SK-N-SH (cell line): ENCODE results near the gene DNAH11. TPM values are rescaled to one million over a fixed set of nuclear protein-coding genes. Genes with fewer than 3 reads are reported as not detected.

ENCODE experiments used
- CTCF ChIA-PET: fragments of 300-600, 350-600 bp; formaldehyde crosslinking; extraction: SDS; loops from one replicate; lab custom pipeline; 2021; lab: Yijun Ruan, JAX
- POLR2A ChIA-PET: fragments of 350-600 bp; sonication (Branson Sonifier 250); formaldehyde crosslinking; extraction: SDS; loops from one replicate; lab custom pipeline; 2020; ENCODE audit warnings: antibody characterized with exemption, inconsistent platforms; lab: Yijun Ruan, JAX
- DNase-seq: peaks from one replicate; pipeline ENCODE4 v3.0.0; 2012
- H2AFZ ChIP-seq: fragments of 200-600 bp; sonication (generic); 2 replicates; pipeline ENCODE4 v1.8.1; 2016; ENCODE audit warnings: antibody characterized with exemption, mild to moderate bottlenecking, low read depth
- H3F3A ChIP-seq: fragments of 200-600 bp; sonication (generic); replicated peaks from 2 replicates; pipeline ENCODE3; 2016; ENCODE audit warnings: antibody characterized with exemption, mild to moderate bottlenecking; ENCODE audit not compliant: insufficient read depth
- H3K27ac ChIP-seq, 2 experiments: fragments of 200-500 bp in 1 of 2; fragments of 200-600 bp in 1 of 2; sonication (Bioruptor generic) in 1 of 2; sonication (generic), shearing (Covaris generic) in 1 of 2; 2 replicates each; pipeline versions ENCODE4 v1.5.1 to v1.6.1; 2014 to 2016; ENCODE audit warnings: low read depth in 2 of 2, inconsistent platforms in 1 of 2, low read length in 1 of 2, mild to moderate bottlenecking in 1 of 2, mixed read lengths in 1 of 2
- H3K27me3 ChIP-seq: fragments of 200-600 bp; sonication (generic), shearing (Covaris generic); 2 replicates; pipeline ENCODE4 v1.6.1; 2016; ENCODE audit warnings: mixed run types; ENCODE audit not compliant: insufficient read depth
- H3K36me3 ChIP-seq, 2 experiments: fragments of 200-500 bp in 1 of 2; fragments of 200-600 bp in 1 of 2; sonication (Bioruptor generic) in 1 of 2; sonication (generic) in 1 of 2; replicated peaks in 1 of 2; 2 replicates each; pipeline versions ENCODE3 to v1.5.1; 2014 to 2016; ENCODE audit warnings: low read length in 1 of 2, mild to moderate bottlenecking in 1 of 2; ENCODE audit not compliant: insufficient read depth in 2 of 2, control insufficient read depth in 1 of 2
- H3K4me1 ChIP-seq, 2 experiments: fragments of 200-500 bp in 1 of 2; fragments of 200-600 bp in 1 of 2; sonication (Bioruptor generic) in 1 of 2; sonication (generic), shearing (Covaris generic) in 1 of 2; 2 replicates each; pipeline versions ENCODE4 v1.5.1 to v1.6.1; 2014 to 2016; ENCODE audit warnings: low read depth in 1 of 2, low read length in 1 of 2, mixed run types in 1 of 2; ENCODE audit not compliant: insufficient read depth in 2 of 2, control insufficient read depth in 1 of 2
- H3K4me2 ChIP-seq: fragments of 200-600 bp; sonication (generic), shearing (Covaris generic); 2 replicates; pipeline ENCODE4 v1.6.1; 2017; ENCODE audit warnings: mixed run types
- H3K4me3 ChIP-seq, 2 experiments: fragments of 200-500 bp in 1 of 2; fragments of 200-600 bp in 1 of 2; sonication (Bioruptor generic) in 1 of 2; sonication (generic), shearing (Covaris generic) in 1 of 2; 2 replicates each; pipeline versions ENCODE4 v1.5.1 to v1.8.1; 2014 to 2016; ENCODE audit warnings: low read depth in 2 of 2, inconsistent platforms in 1 of 2, low read length in 1 of 2, mild to moderate bottlenecking in 1 of 2, mixed read lengths in 1 of 2, moderate library complexity in 1 of 2
- H3K79me2 ChIP-seq: fragments of 200-600 bp; sonication (generic); 2 replicates; pipeline ENCODE4 v1.8.1; 2017; ENCODE audit warnings: mild to moderate bottlenecking; ENCODE audit not compliant: insufficient read depth
- H3K9ac ChIP-seq: fragments of 200-600 bp; sonication (generic); 2 replicates; pipeline ENCODE4 v1.6.1; 2017; ENCODE audit warnings: mixed run types
- H3K9me2 ChIP-seq: fragments of 200-600 bp; sonication (generic); 2 replicates; pipeline ENCODE4 v1.6.1; 2017; ENCODE audit warnings: mixed run types
- H3K9me3 ChIP-seq: fragments of 200-600 bp; sonication (generic); 2 replicates; pipeline ENCODE4 v1.6.1; 2017; ENCODE audit warnings: mixed run types, mild to moderate bottlenecking, moderate library complexity
- H4K20me1 ChIP-seq: fragments of 200-600 bp; sonication (generic); 2 replicates; pipeline ENCODE4 v1.6.1; 2017; ENCODE audit warnings: mild to moderate bottlenecking, mixed run types; ENCODE audit not compliant: insufficient read depth
- CTCF ChIP-seq: fragments of 200-600 bp; sonication (generic); IDR thresholded peaks from 2 replicates; pipeline ENCODE4 v1.6.1; 2017; ENCODE audit warnings: antibody characterized with exemption, mild to moderate bottlenecking, moderate library complexity
- EP300 ChIP-seq, 2 experiments: IDR thresholded peaks; 2 replicates each; pipeline versions ENCODE4 v1.4.0 to v1.6.1; 2012; ENCODE audit warnings: borderline replicate concordance in 1 of 2, low read depth in 1 of 2, low read length in 1 of 2
- FOSL2 ChIP-seq: IDR thresholded peaks from 2 replicates; pipeline ENCODE4 v1.4.0; 2012; ENCODE audit warnings: low read depth, mild to moderate bottlenecking, moderate library complexity, borderline replicate concordance
- FOXJ3 ChIP-seq: sonication (generic); formaldehyde crosslinking; IDR thresholded peaks from 2 replicates; pipeline ENCODE4 v1.5.1; 2020; ENCODE audit warnings: mild to moderate bottlenecking, missing genetic modification reagents
- GABPA ChIP-seq: IDR thresholded peaks from 2 replicates; pipeline ENCODE4 v1.4.0; 2012; ENCODE audit warnings: low read depth, mild to moderate bottlenecking
- IRF3 ChIP-seq: fragments of 150-350 bp; IDR thresholded peaks from 2 replicates; pipeline ENCODE4 v1.6.1; 2016; ENCODE audit warnings: mild to moderate bottlenecking, low read depth, low read length
- JUND ChIP-seq: IDR thresholded peaks from 2 replicates; pipeline ENCODE4 v1.4.0; 2012
- MAX ChIP-seq: IDR thresholded peaks from 2 replicates; pipeline ENCODE4 v1.4.0; 2012; ENCODE audit warnings: low read depth
- PBX3 ChIP-seq: IDR thresholded peaks from 2 replicates; pipeline ENCODE4; 2012
- RAD21 ChIP-seq: IDR thresholded peaks from 2 replicates; pipeline ENCODE4 v1.6.1; 2012; ENCODE audit warnings: mild to moderate bottlenecking, low read length
- RCOR1 ChIP-seq: fragments of 150-350 bp; IDR thresholded peaks from 2 replicates; pipeline ENCODE4 v1.6.1; 2017; ENCODE audit warnings: antibody characterized with exemption, low read length
- REST ChIP-seq: IDR thresholded peaks from 2 replicates; pipeline ENCODE4 v1.6.1; 2012; ENCODE audit warnings: mild to moderate bottlenecking, low read depth, low read length, moderate library complexity
- RXRA ChIP-seq: IDR thresholded peaks from 2 replicates; pipeline ENCODE4 v1.4.0; 2012; ENCODE audit warnings: low read depth, mild to moderate bottlenecking, borderline replicate concordance
- SIN3A ChIP-seq: IDR thresholded peaks from 2 replicates; pipeline ENCODE4 v1.6.1; 2012; ENCODE audit warnings: low read depth, mild to moderate bottlenecking, low read length, moderate library complexity, borderline replicate concordance
- SMC3 ChIP-seq: IDR thresholded peaks from 2 replicates; pipeline ENCODE4 v1.6.1; 2012; ENCODE audit warnings: low read depth, low read length, improper control_type of control experiment
- TAF1 ChIP-seq: IDR thresholded peaks from 2 replicates; pipeline ENCODE4 v1.6.1; 2012; ENCODE audit warnings: low read depth, mild to moderate bottlenecking, low read length, moderate library complexity, borderline replicate concordance
- TCF12 ChIP-seq: IDR thresholded peaks from 2 replicates; pipeline ENCODE4 v1.4.0; 2012
- USF2 ChIP-seq: fragments of 150-350 bp; IDR thresholded peaks from 2 replicates; pipeline ENCODE4 v1.6.1; 2017; ENCODE audit warnings: antibody characterized with exemption, low read length, low read depth, borderline replicate concordance
- YY1 ChIP-seq: IDR thresholded peaks from 2 replicates; pipeline ENCODE4 v1.4.0; 2012; ENCODE audit warnings: low read depth, mild to moderate bottlenecking
- WGBS: methylation state at CpG from one replicate; pipeline ENCODE4 v1.1.6; 2017; ENCODE audit warnings: low lambda C conversion rate; 5-methylcytosine and 5-hydroxymethylcytosine counted together
- polyA plus RNA-seq, 3 experiments: library from polyadenylated mRNA; depleted of rRNA; stranded (reverse); fragments of >200 nt; gene quantifications; 2 replicates each; pipeline ENCODE4 v1.2.3, GENCODE V29; 2012

Gene DNAH11
- polyA plus RNA-seq, 1 of the 3 experiments (the other 2 are of a cell fraction), result 0.77 TPM

- Histone ChIP-seq H3K4me3 (no peak overlapping the region), H3K36me3 (no peaks in the 10 kb centered on the region), H3K79me2 (no peaks in the 10 kb centered on the region), H3K9ac (no peak overlapping the region), H3K4me2 (no peak overlapping the region), H2AFZ (no peak overlapping the region), H3K9me3 (no peaks in the 10 kb centered on the region), H3K27me3 (peaks cover 14% of the 10 kb centered on the region; the same call in 1 of the 2 replicates), H3F3A (no peaks in the 10 kb centered on the region), H3K4me1 (no peaks in the 10 kb centered on the region), H4K20me1 (no peaks in the 10 kb centered on the region)
- CTCF ChIA-PET, result interaction anchor here (0.6 to 0.7 kb wide), 2 partner anchors 29 to 976 kb away, joined by 3 read pairs; no protein-coding TSS in a partner anchor
- 14% methylated on average over 3 of the region's 3 CpGs for WGBS
- POLR2A ChIA-PET, result no interaction called here
- TF ChIP-seq CTCF (no peak), USF2 (no peak), TAF1 (no peak), RXRA (no peak), EP300 (IDR thresholded peaks at IDR 0.05; ENCODE audit: borderline replicate concordance in 1 of 2, low read depth in 1 of 2, low read length in 1 of 2) (no peak), SMC3 (no peak), FOXJ3 (CRISPR knock-in tag) (no peak), REST (no peak), MAX (no peak), IRF3 (no peak), SIN3A (no peak), GABPA (no peak), JUND (no peak), RCOR1 (no peak), YY1 (no peak), PBX3 (no peak), FOSL2 (no peak), TCF12 (no peak), RAD21 (no peak)
- TF ChIP-seq, all 33 proteins: peak for 0
- no peak overlapping the region for H3K27ac ChIP-seq
- no peak for DNase-seq
- H3K9me2 ChIP-seq, result no peaks in the 10 kb centered on the region
Observed at GRCh38 chr7:21753071-21753470, 210.2 kb downstream of the DNAH11 start.
